Large intestine (tissue), 3 donors: ENCODE data around the gene PSMD3. TPM values are rescaled to one million over a fixed set of nuclear protein-coding genes. Genes with fewer than 3 reads are reported as not detected.
"Not testable (repeated sequence)": the region's sequence is repeated elsewhere in the genome, so short reads cannot be mapped to it uniquely, and the experiment has no call there.

Experiments used
- DNase-seq, 2 donors: peaks; one replicate each; pipeline versions ENCODE4 v3.0.0 to v3.0.0-alpha.2; 2013
- H3K27ac ChIP-seq: one replicate; pipeline ENCODE4 v1.5.1; 2013; ENCODE audit warnings: low read length
- H3K27me3 ChIP-seq: 2 replicates; pipeline ENCODE4 v1.6.1; 2013; ENCODE audit warnings: low read length; ENCODE audit not compliant: control insufficient read depth, insufficient read depth
- H3K36me3 ChIP-seq: 2 replicates; pipeline ENCODE4 v1.6.1; 2013; ENCODE audit warnings: low read length; ENCODE audit not compliant: control insufficient read depth, insufficient read depth
- H3K4me1 ChIP-seq: one replicate; pipeline ENCODE4 v1.6.1; 2013; ENCODE audit warnings: low read length; ENCODE audit not compliant: control insufficient read depth, insufficient read depth
- H3K4me3 ChIP-seq: one replicate; pipeline ENCODE4 v1.5.1; 2013; ENCODE audit warnings: low read length
- H3K9me3 ChIP-seq: one replicate; pipeline ENCODE4 v1.6.1; 2013; ENCODE audit warnings: mild to moderate bottlenecking, low read depth, low read length, moderate library complexity; ENCODE audit not compliant: control insufficient read depth
- WGBS: methylation state at CpG from one replicate; pipeline ENCODE4 v1.1.5; 2013; ENCODE audit warnings: low lambda C conversion rate; ENCODE audit not compliant: insufficient coverage; 5-methylcytosine and 5-hydroxymethylcytosine counted together
- polyA plus RNA-seq: library from polyadenylated mRNA; unstranded; fragments of 120-200 nt; gene quantifications from one replicate; pipeline ENCODE4 v1.2.1, GENCODE V29; 2013

Gene PSMD3
- polyA plus RNA-seq, 1 donor = 73.3 TPM

DNA sequence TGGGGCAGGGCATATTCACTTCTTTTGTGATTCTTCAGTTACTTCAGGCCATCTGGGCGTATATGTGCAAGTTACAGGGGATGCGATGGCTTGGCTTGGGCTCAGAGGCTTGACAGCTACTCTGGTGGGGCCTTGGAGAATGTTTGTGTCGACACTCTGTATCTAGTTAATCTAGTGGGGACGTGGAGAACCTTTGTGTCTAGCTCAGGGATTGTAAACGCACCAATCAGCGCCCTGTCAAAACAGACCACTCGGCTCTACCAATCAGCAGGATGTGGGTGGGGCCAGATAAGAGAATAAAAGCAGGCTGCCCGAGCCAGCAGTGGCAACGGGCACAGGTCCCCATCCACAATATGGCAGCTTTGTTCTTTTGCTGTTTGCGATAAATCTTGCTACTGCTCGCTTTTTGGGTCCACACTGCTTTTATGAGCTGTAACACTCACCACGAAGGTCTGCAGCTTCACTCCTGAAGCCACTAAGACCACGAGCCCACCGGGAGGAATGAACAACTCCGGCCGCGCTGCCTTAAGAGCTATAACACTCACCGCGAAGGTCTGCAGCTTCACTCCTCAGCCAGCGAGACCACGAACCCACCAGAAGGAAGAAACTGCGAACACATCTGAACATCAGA, 31.5 kb downstream of the PSMD3 start:
- no CpG with 5 or more reads among the region's 22 CpGs for WGBS
- not testable (repeated sequence) for DNase-seq, H3K9me3 ChIP-seq, H3K27me3 ChIP-seq, H3K4me3 ChIP-seq, H3K36me3 ChIP-seq, H3K27ac ChIP-seq
- H3K4me1 ChIP-seq = peaks cover 13% of the 10 kb centered on the region

- Histone ChIP-seq H3K27ac (no peak overlapping the region), H3K4me1 (peaks cover 13% of the 10 kb centered on the region), H3K9me3 (no peaks in the 10 kb centered on the region), H3K27me3 (no peaks in the 10 kb centered on the region), H3K4me3 (no peak overlapping the region), H3K36me3 (peaks cover 11% of the 10 kb centered on the region)
- peak in 1 of 2 donors; percentile 37 for DNase-seq
- no CpG with 5 or more reads among the region's 18 CpGs for WGBS
Observed at GRCh38 chr17:40014375-40014980, 33.9 kb downstream of the PSMD3 start.

DNA sequence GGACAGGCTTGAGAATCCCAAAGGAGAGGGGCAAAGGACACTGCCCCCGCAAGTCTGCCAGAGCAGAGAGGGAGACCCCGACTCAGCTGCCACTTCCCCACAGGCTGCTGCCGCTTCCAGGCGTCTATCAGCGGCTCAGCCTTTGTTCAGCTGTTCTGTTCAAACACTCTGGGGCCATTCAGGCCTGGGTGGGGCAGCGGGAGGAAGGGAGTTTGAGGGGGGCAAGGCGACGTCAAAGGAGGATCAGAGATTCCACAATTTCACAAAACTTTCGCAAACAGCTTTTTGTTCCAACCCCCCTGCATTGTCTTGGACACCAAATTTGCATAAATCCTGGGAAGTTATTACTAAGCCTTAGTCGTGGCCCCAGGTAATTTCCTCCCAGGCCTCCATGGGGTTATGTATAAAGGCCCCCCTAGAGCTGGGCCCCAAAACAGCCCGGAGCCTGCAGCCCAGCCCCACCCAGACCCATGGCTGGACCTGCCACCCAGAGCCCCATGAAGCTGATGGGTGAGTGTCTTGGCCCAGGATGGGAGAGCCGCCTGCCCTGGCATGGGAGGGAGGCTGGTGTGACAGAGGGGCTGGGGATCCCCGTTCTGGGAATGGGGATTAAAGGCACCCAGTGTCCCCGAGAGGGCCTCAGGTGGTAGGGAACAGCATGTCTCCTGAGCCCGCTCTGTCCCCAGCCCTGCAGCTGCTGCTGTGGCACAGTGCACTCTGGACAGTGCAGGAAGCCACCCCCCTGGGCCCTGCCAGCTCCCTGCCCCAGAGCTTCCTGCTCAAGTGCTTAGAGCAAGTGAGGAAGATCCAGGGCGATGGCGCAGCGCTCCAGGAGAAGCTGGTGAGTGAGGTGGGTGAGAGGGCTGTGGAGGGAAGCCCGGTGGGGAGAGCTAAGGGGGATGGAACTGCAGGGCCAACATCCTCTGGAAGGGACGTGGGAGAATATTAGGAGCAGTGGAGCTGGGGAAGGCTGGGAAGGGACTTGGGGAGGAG, 34.7 kb downstream of the PSMD3 start, which contains the start of gene CSF3:
Gene CSF3, plus strand, starts transcription at position 436 of the 993 bp plus-strand sequence. Its CDS starts 35 bp downstream, at position 471.
- H3K27ac ChIP-seq = no peak within 1 kb of the TSS
- no peak within 1 kb of the TSS for H3K4me3 ChIP-seq
- peaks cover 13% of the 10 kb centered on the region for H3K4me1 ChIP-seq
- peaks cover 19% of the 10 kb centered on the region for H3K36me3 ChIP-seq
- no peaks in the 10 kb centered on the region for H3K9me3 ChIP-seq
- WGBS = no CpG with 5 or more reads among the region's 20 CpGs
- DNase-seq = peak in 1 of 2 donors; percentile 46
- no peaks in the 10 kb centered on the region for H3K27me3 ChIP-seq

- Histone ChIP-seq H3K27me3 (no peaks in the 10 kb centered on the region), H3K27ac (no peak overlapping the region), H3K4me3 (no peak overlapping the region), H3K9me3 (no peaks in the 10 kb centered on the region), H3K4me1 (peaks cover 13% of the 10 kb centered on the region), H3K36me3 (peaks cover 27% of the 10 kb centered on the region)
- no peak for DNase-seq
- no CpG with 5 or more reads among the region's 26 CpGs for WGBS
Observed at GRCh38 chr17:40015998-40016985, 35.7 kb downstream of the PSMD3 start.

DNA sequence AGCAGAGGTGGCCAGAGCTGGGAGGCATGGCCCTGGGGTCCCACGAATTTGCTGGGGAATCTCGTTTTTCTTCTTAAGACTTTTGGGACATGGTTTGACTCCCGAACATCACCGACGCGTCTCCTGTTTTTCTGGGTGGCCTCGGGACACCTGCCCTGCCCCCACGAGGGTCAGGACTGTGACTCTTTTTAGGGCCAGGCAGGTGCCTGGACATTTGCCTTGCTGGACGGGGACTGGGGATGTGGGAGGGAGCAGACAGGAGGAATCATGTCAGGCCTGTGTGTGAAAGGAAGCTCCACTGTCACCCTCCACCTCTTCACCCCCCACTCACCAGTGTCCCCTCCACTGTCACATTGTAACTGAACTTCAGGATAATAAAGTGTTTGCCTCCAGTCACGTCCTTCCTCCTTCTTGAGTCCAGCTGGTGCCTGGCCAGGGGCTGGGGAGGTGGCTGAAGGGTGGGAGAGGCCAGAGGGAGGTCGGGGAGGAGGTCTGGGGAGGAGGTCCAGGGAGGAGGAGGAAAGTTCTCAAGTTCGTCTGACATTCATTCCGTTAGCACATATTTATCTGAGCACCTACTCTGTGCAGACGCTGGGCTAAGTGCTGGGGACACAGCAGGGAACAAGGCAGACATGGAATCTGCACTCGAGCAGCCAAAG, 36.9 kb downstream of the PSMD3 start:
- H3K4me3 ChIP-seq = no peak overlapping the region
- H3K36me3 ChIP-seq = peaks cover 40% of the 10 kb centered on the region
- no peak for DNase-seq
- no peaks in the 10 kb centered on the region for H3K9me3 ChIP-seq
- no peak overlapping the region for H3K27ac ChIP-seq
- H3K4me1 ChIP-seq = peaks cover 13% of the 10 kb centered on the region
- H3K27me3 ChIP-seq = no peaks in the 10 kb centered on the region
- WGBS = no CpG with 5 or more reads among the region's 15 CpGs

GRCh38 chr17:40018211-40019121, 37.9 kb downstream of the PSMD3 start:
- Histone ChIP-seq H3K27me3 (no peaks in the 10 kb centered on the region), H3K36me3 (peaks cover 48% of the 10 kb centered on the region), H3K4me3 (no peak overlapping the region), H3K9me3 (no peaks in the 10 kb centered on the region), H3K27ac (no peak overlapping the region), H3K4me1 (peaks cover 13% of the 10 kb centered on the region)
- DNase-seq = no peak
- no CpG with 5 or more reads among the region's 15 CpGs for WGBS

- Histone ChIP-seq H3K4me1 (peaks cover 11% of the 10 kb centered on the region), H3K4me3 (no peak overlapping the region), H3K9me3 (no peaks in the 10 kb centered on the region), H3K27ac (no peak overlapping the region), H3K27me3 (no peaks in the 10 kb centered on the region), H3K36me3 (peaks cover 55% of the 10 kb centered on the region)
- DNase-seq = no peak
- WGBS = 100% methylated on average over 1 of the region's 24 CpGs
Observed at GRCh38 chr17:40019140-40019991, 38.8 kb downstream of the PSMD3 start.

GRCh38 chr17:40020146-40020545, 39.5 kb downstream of the PSMD3 start:
- no CpG with 5 or more reads among the region's 13 CpGs for WGBS
- H3K27me3 ChIP-seq = no peaks in the 10 kb centered on the region
- DNase-seq = no peak
- peaks cover 63% of the 10 kb centered on the region for H3K36me3 ChIP-seq
- H3K4me1 ChIP-seq = peaks cover 3% of the 10 kb centered on the region
- H3K4me3 ChIP-seq = no peak overlapping the region
- no peak overlapping the region for H3K27ac ChIP-seq
- no peaks in the 10 kb centered on the region for H3K9me3 ChIP-seq
